Neural cell (in vitro differentiated cells): ENCODE results near the gene RNASE11. TPM values are rescaled to one million over a fixed set of nuclear protein-coding genes. Genes with fewer than 3 reads are reported as not detected.

Source experiments
- H2AFZ ChIP-seq: fragments of 200-600, 300-800 bp; sonication (generic), shearing (Covaris generic); 2 replicates; pipeline ENCODE4 v1.6.0; 2014; ENCODE audit warnings: low read depth, mild to moderate bottlenecking, antibody characterized with exemption, low read length, moderate library complexity
- H3F3A ChIP-seq: fragments of 200-600 bp; shearing (Covaris generic); 2 replicates; pipeline ENCODE4 v1.6.1; 2016; ENCODE audit warnings: mild to moderate bottlenecking, moderate library complexity, mixed read lengths, antibody characterized with exemption, low read length; ENCODE audit not compliant: insufficient read depth, poor library complexity, severe bottlenecking
- H3K27ac ChIP-seq: fragments of 200-600, 300-800 bp; sonication (generic), shearing (Covaris generic); 2 replicates; pipeline ENCODE4 v1.5.1; 2014; ENCODE audit warnings: mild to moderate bottlenecking, low read length, moderate library complexity
- H3K27me3 ChIP-seq: fragments of 300-800, 200-600 bp; sonication (generic), shearing (Covaris generic); 2 replicates; pipeline ENCODE4 v1.6.0; 2014; ENCODE audit warnings: mild to moderate bottlenecking, low read depth, low read length, moderate library complexity; ENCODE audit not compliant: insufficient read depth
- H3K36me3 ChIP-seq: fragments of 300-800, 200-600 bp; sonication (generic), shearing (Covaris generic); 2 replicates; pipeline ENCODE4 v1.5.1; 2014; ENCODE audit warnings: mild to moderate bottlenecking, antibody characterized with exemption, low read length, moderate library complexity; ENCODE audit not compliant: insufficient read depth
- H3K4me2 ChIP-seq: fragments of 300-800, 200-600 bp; sonication (generic), shearing (Covaris generic); 2 replicates; pipeline ENCODE4 v1.6.0; 2014; ENCODE audit warnings: mild to moderate bottlenecking, low read length
- H3K4me3 ChIP-seq: fragments of 300-800, 200-600 bp; sonication (generic), shearing (Covaris generic); 2 replicates; pipeline ENCODE4 v1.5.1; 2014; ENCODE audit warnings: mild to moderate bottlenecking, low read length, moderate library complexity
- H3K79me2 ChIP-seq: fragments of 200-600 bp; shearing (Covaris generic); replicated peaks from 2 replicates; pipeline ENCODE4 v1.6.0; 2014; ENCODE audit warnings: mild to moderate bottlenecking, low read length, moderate library complexity; ENCODE audit not compliant: insufficient read depth
- H3K9ac ChIP-seq: fragments of 300-800, 200-600 bp; sonication (generic), shearing (Covaris generic); 2 replicates; pipeline ENCODE4 v1.6.1; 2016; ENCODE audit warnings: mild to moderate bottlenecking, low read length, mixed read lengths
- H3K9me2 ChIP-seq: fragments of 200-600 bp; shearing (Covaris generic); 2 replicates; pipeline ENCODE4 v1.6.1; 2016; ENCODE audit warnings: mild to moderate bottlenecking, low read length, mixed read lengths; ENCODE audit not compliant: insufficient read depth
- H3K9me3 ChIP-seq: fragments of 200-600, 300-800 bp; sonication (generic), shearing (Covaris generic); 2 replicates; pipeline ENCODE4 v1.6.1; 2016; ENCODE audit warnings: mild to moderate bottlenecking, mixed run types, low read length, moderate library complexity, mixed read lengths
- H4K20me1 ChIP-seq: fragments of 200-600 bp; shearing (Covaris generic); 2 replicates; pipeline ENCODE4 v1.6.1; 2016; ENCODE audit warnings: mild to moderate bottlenecking, mixed run types; ENCODE audit not compliant: insufficient read depth
- EP300 ChIP-seq: fragments of 450-650 bp; conservative IDR thresholded peaks from 2 replicates; pipeline ENCODE4 v1.6.1; 2014; ENCODE audit warnings: antibody characterized with exemption, mild to moderate bottlenecking, moderate library complexity; ENCODE audit not compliant: poor library complexity, severe bottlenecking
- EZH2 ChIP-seq: fragments of 200-600, 300-800 bp; shearing (Covaris generic), sonication (generic); IDR thresholded peaks from 2 replicates; pipeline ENCODE4 v1.6.1; 2014; ENCODE audit warnings: antibody characterized with exemption, low read length, borderline replicate concordance, mild to moderate bottlenecking; ENCODE audit not compliant: insufficient read depth, poor library complexity, severe bottlenecking
- MXI1 ChIP-seq: fragments of 450-650 bp; conservative IDR thresholded peaks from 2 replicates; pipeline ENCODE4 v1.6.1; 2014; ENCODE audit warnings: antibody characterized with exemption, mild to moderate bottlenecking; ENCODE audit not compliant: poor library complexity, severe bottlenecking
- POLR2AphosphoS5 ChIP-seq: IDR thresholded peaks from 2 replicates; pipeline ENCODE4 v1.6.1; 2012
- RAD21 ChIP-seq: fragments of 450-650 bp; conservative IDR thresholded peaks from 2 replicates; pipeline ENCODE4 v1.6.1; 2014; ENCODE audit warnings: antibody characterized with exemption, mild to moderate bottlenecking, moderate library complexity
- SMC3 ChIP-seq: fragments of 450-650 bp; conservative IDR thresholded peaks from 2 replicates; pipeline ENCODE4 v1.6.1; 2014; ENCODE audit warnings: antibody characterized with exemption, mild to moderate bottlenecking, moderate library complexity; ENCODE audit not compliant: poor library complexity
- TAF1 ChIP-seq: IDR thresholded peaks from 2 replicates; pipeline ENCODE4 v1.6.1; 2012; ENCODE audit warnings: low read depth
- polyA plus RNA-seq: library from polyadenylated mRNA; depleted of rRNA; stranded (reverse); fragments of >200 nt; gene quantifications from 2 replicates; pipeline ENCODE4 v1.2.3, GENCODE V29; 2014
- TF ChIP-seq, protein P1 (sequence below): IDR thresholded peaks from 2 replicates; pipeline ENCODE4 v1.6.1; 2012; ENCODE audit warnings: borderline replicate concordance
- TF ChIP-seq, protein P2 (sequence below): fragments of 450-650 bp; IDR thresholded peaks from 2 replicates; pipeline ENCODE4 v1.5.1; 2014; ENCODE audit warnings: antibody characterized with exemption, mild to moderate bottlenecking, moderate library complexity; ENCODE audit not compliant: poor library complexity, severe bottlenecking

RNASE11 gene
- polyA plus RNA-seq, 1 donor from 2014 or later: not detected

DNA sequence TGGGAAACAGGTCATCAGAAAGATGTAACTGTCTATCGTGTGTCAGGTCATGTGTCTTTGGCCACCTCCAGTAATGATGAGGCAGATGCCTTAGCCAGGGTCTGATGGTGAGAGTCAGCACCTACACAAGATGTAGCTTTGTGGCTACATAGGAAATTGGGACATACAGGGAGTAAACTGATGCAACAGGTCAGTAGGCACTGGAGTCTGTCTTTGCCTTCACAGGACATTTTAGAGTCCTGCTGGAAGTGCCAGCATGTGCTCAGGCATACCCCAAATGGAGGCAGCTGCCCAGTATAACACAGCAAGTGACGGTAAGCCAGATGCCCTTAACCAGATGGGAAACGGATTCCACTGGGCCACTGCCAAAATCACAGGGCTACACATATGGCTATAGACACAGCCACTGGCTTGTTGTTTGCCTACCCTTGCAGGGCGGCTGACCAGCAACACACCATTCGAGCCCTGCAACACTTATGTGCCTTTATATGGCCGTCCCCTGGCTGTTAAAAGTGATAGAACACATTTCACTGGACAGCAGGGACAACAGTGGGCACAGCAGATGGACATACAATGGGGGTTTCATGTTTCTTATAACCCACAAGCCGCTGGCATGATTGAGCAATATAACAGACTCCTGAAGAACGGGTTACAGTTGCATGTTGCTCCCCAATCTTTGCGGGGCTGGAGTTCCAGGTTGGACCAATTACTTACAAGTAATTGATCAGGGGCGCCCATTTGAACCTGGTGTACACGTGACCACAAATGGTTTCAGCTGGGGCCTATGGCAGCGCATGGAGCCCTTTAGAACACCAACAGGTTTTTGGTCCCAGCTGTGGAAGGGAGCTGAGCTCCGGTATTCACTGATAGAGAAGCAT is 16.3 kb upstream of the RNASE11 start:
- Histone ChIP-seq H3K9me2 (no peaks in the 10 kb centered on the region), H3K36me3 (no peaks in the 10 kb centered on the region), H4K20me1 (no peaks in the 10 kb centered on the region), H3K27me3 (no peaks in the 10 kb centered on the region), H3K27ac (no peak overlapping the region), H3K79me2 (no peaks in the 10 kb centered on the region), H2AFZ (no peak overlapping the region), H3K9me3 (no peaks in the 10 kb centered on the region), H3K4me3 (no peak overlapping the region), H3F3A (no peaks in the 10 kb centered on the region), H3K4me2 (no peak overlapping the region), H3K9ac (no peak overlapping the region)
- TF ChIP-seq MXI1: no peak
- no peak for TF ChIP-seq POLR2AphosphoS5
- TF ChIP-seq, protein P1, sequence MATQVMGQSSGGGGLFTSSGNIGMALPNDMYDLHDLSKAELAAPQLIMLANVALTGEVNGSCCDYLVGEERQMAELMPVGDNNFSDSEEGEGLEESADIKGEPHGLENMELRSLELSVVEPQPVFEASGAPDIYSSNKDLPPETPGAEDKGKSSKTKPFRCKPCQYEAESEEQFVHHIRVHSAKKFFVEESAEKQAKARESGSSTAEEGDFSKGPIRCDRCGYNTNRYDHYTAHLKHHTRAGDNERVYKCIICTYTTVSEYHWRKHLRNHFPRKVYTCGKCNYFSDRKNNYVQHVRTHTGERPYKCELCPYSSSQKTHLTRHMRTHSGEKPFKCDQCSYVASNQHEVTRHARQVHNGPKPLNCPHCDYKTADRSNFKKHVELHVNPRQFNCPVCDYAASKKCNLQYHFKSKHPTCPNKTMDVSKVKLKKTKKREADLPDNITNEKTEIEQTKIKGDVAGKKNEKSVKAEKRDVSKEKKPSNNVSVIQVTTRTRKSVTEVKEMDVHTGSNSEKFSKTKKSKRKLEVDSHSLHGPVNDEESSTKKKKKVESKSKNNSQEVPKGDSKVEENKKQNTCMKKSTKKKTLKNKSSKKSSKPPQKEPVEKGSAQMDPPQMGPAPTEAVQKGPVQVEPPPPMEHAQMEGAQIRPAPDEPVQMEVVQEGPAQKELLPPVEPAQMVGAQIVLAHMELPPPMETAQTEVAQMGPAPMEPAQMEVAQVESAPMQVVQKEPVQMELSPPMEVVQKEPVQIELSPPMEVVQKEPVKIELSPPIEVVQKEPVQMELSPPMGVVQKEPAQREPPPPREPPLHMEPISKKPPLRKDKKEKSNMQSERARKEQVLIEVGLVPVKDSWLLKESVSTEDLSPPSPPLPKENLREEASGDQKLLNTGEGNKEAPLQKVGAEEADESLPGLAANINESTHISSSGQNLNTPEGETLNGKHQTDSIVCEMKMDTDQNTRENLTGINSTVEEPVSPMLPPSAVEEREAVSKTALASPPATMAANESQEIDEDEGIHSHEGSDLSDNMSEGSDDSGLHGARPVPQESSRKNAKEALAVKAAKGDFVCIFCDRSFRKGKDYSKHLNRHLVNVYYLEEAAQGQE: no peak
- TF ChIP-seq, protein P2, sequence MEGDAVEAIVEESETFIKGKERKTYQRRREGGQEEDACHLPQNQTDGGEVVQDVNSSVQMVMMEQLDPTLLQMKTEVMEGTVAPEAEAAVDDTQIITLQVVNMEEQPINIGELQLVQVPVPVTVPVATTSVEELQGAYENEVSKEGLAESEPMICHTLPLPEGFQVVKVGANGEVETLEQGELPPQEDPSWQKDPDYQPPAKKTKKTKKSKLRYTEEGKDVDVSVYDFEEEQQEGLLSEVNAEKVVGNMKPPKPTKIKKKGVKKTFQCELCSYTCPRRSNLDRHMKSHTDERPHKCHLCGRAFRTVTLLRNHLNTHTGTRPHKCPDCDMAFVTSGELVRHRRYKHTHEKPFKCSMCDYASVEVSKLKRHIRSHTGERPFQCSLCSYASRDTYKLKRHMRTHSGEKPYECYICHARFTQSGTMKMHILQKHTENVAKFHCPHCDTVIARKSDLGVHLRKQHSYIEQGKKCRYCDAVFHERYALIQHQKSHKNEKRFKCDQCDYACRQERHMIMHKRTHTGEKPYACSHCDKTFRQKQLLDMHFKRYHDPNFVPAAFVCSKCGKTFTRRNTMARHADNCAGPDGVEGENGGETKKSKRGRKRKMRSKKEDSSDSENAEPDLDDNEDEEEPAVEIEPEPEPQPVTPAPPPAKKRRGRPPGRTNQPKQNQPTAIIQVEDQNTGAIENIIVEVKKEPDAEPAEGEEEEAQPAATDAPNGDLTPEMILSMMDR: no peak
- TF ChIP-seq EP300: no peak

DNA sequence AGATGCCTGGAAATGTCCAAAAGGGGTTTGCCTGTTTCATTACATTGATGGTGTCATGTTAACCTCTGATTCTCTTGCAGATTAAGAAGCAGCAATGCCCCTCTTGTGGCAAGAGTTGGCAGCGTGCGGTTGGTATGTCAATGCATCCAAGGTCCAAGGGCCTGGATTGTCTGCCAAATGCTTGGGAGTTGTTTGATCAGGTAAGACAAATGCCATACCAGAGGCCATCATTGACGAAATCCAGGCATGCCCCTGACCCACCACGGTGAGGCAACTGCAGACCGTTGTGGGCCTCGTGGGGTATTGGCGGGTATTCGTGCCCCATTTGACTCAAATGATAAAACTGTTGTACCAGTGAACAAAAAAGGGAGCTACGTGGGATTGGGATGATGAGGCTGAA is 14.8 kb upstream of the RNASE11 start:
- H4K20me1 ChIP-seq: no peaks in the 10 kb centered on the region
- no peaks in the 10 kb centered on the region for H3K79me2 ChIP-seq
- no peak overlapping the region for H2AFZ ChIP-seq
- no peaks in the 10 kb centered on the region for H3K9me2 ChIP-seq
- H3K4me3 ChIP-seq: no peak overlapping the region
- H3K36me3 ChIP-seq: no peaks in the 10 kb centered on the region
- no peak overlapping the region for H3K9ac ChIP-seq
- no peak overlapping the region for H3K4me2 ChIP-seq
- H3F3A ChIP-seq: no peaks in the 10 kb centered on the region
- H3K27ac ChIP-seq: no peak overlapping the region
- no peaks in the 10 kb centered on the region for H3K9me3 ChIP-seq
- TF ChIP-seq POLR2AphosphoS5: no peak
- no peak for TF ChIP-seq SMC3
- TF ChIP-seq RAD21: no peak
- TF ChIP-seq MXI1: no peak
- TF ChIP-seq EP300: no peak
- no peaks in the 10 kb centered on the region for H3K27me3 ChIP-seq

DNA sequence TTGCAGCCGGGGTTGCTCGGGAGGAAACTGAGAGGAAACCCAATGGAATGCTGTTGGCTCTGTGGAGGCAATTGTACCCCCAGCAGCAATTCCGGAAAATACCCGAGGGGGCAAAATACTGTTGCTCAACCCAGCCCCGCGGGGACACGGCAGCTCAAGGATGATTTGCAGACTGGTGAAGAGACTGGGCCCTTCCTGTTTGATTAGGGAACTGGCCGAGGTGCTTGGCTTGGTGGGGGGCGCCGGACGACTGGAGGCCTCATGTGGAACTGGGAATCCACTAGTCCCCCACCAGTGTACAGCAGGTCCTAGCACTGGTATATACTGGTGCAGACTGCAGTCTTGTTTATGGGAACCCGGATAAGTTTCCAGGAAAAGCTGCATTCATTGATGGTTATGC is 13.7 kb upstream of the RNASE11 start:
- H3K9me3 ChIP-seq: no peaks in the 10 kb centered on the region
- no peaks in the 10 kb centered on the region for H3K79me2 ChIP-seq
- no peak overlapping the region for H3K4me2 ChIP-seq
- H3K27me3 ChIP-seq: no peaks in the 10 kb centered on the region
- no peaks in the 10 kb centered on the region for H4K20me1 ChIP-seq
- no peak overlapping the region for H3K27ac ChIP-seq
- no peaks in the 10 kb centered on the region for H3K9me2 ChIP-seq
- no peaks in the 10 kb centered on the region for H3K36me3 ChIP-seq
- TF ChIP-seq EZH2 (no peak), EP300 (no peak), MXI1 (no peak), POLR2AphosphoS5 (no peak), TAF1 (no peak)
- TF ChIP-seq, protein P2: no peak
- H3F3A ChIP-seq: no peaks in the 10 kb centered on the region
- no peak overlapping the region for H3K9ac ChIP-seq
- H2AFZ ChIP-seq: no peak overlapping the region
- H3K4me3 ChIP-seq: no peak overlapping the region
